Right lobe of liver (tissue), 4 donors: Measurements from ENCODE around the gene CLDN22.

Experiments
- POLR2A ChIP-seq: fragments of 450-650 bp; IDR thresholded peaks from one replicate; pipeline ENCODE4 v1.6.1; 2017; ENCODE audit warnings: antibody characterized with exemption, mild to moderate bottlenecking
- TF ChIP-seq, protein P1 (sequence below), 4 donors: fragments of 200-600 bp in 3 of 4; fragments of 450-650 bp in 1 of 4; IDR thresholded peaks; one replicate each; pipeline versions ENCODE4 v1.5.1 to v1.8.0; 2016 to 2022; ENCODE audit warnings: antibody characterized with exemption in 4 of 4, mild to moderate bottlenecking in 2 of 4
- donor health status: DM: no; HTN: no; CAD: no.
- donor health status: DM: no; HTN: no; CAD: no.
- donor health status: DM: no; HTN: yes; CAD: no.

DNA sequence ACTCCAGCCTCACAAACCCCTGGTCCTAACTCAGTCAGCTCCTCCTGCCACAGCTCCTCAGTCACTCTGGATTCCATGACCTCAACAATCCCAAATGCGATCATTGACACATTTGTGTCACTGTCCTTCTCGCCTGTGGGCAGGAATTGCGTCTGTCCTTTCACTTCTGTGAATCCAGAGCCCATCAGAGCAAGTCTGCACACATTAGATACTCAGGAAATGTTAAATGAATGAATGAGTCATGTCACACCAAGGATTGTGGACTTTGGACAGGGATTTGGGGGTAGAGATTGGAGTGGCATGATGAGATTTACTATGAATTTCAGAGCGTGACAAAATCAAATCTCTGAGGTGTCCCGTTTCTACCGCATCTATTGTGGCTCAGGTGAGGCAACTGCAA is 13.9 kb upstream of the CLDN22 start:
- TF ChIP-seq, protein P1, sequence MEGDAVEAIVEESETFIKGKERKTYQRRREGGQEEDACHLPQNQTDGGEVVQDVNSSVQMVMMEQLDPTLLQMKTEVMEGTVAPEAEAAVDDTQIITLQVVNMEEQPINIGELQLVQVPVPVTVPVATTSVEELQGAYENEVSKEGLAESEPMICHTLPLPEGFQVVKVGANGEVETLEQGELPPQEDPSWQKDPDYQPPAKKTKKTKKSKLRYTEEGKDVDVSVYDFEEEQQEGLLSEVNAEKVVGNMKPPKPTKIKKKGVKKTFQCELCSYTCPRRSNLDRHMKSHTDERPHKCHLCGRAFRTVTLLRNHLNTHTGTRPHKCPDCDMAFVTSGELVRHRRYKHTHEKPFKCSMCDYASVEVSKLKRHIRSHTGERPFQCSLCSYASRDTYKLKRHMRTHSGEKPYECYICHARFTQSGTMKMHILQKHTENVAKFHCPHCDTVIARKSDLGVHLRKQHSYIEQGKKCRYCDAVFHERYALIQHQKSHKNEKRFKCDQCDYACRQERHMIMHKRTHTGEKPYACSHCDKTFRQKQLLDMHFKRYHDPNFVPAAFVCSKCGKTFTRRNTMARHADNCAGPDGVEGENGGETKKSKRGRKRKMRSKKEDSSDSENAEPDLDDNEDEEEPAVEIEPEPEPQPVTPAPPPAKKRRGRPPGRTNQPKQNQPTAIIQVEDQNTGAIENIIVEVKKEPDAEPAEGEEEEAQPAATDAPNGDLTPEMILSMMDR (IDR thresholded peaks at IDR 0.05): no peak
- no peak for TF ChIP-seq POLR2A
